ENCODE data around the gene SIAH3.

GRCh38 chr13:45889590-45890243, 38.2 kb upstream of the SIAH3 start:
- TF ChIP-seq CTCF (IDR thresholded peaks at IDR 0.05; ENCODE audit: low read length): no peak
- no peak for TF ChIP-seq EZH2 (IDR thresholded peaks at IDR 0.05; ENCODE audit: borderline replicate concordance, low read length)
